Thoracic aorta (tissue), 2 donors: ENCODE data around the gene EIF2AK2. TPM values are rescaled to one million over a fixed set of nuclear protein-coding genes. Genes with fewer than 3 reads are reported as not detected.

Experiments
- ATAC-seq: fragments of 150-250 bp; one replicate; pipeline ENCODE4 v1.8.0; 2017; ENCODE audit warnings: low read depth; ENCODE audit not compliant: insufficient number of reproducible peaks, low FRiP score
- DNase-seq: peaks from one replicate; pipeline ENCODE4 v3.0.0-alpha.2; 2020; ENCODE audit warnings: low spot score
- H3K27ac ChIP-seq, 2 donors: fragments of 200-600 bp; sonication (generic); 1 replicate in 1 of 2; 2 replicates in 1 of 2; pipeline ENCODE4 v1.5.1; 2016; ENCODE audit warnings: mild to moderate bottlenecking in 2 of 2, moderate library complexity in 2 of 2
- H3K27me3 ChIP-seq: fragments of 200-600 bp; sonication (generic); replicated peaks from 2 replicates; pipeline ENCODE4 v1.6.0; 2016; ENCODE audit warnings: mild to moderate bottlenecking; ENCODE audit not compliant: insufficient read depth
- H3K36me3 ChIP-seq: fragments of 200-600 bp; sonication (generic); one replicate; pipeline ENCODE4 v1.5.1; 2016
- H3K4me1 ChIP-seq, 2 donors: fragments of 200-600 bp; sonication (generic); 1 replicate in 1 of 2; 2 replicates in 1 of 2; pipeline versions ENCODE4 v1.5.1 to v1.6.0; 2016; ENCODE audit warnings: low read depth in 2 of 2, mild to moderate bottlenecking in 1 of 2; ENCODE audit not compliant: control insufficient read depth in 1 of 2
- H3K4me3 ChIP-seq: fragments of 200-600 bp; sonication (generic); 2 replicates; pipeline ENCODE4 v1.5.1; 2016; ENCODE audit warnings: mild to moderate bottlenecking
- H3K9me3 ChIP-seq: fragments of 200-600 bp; sonication (generic); 2 replicates; pipeline ENCODE4 v1.5.1; 2016
- CTCF ChIP-seq: fragments of 200-600 bp; sonication (generic); IDR thresholded peaks from one replicate; pipeline ENCODE4 v1.5.1; 2019; ENCODE audit warnings: antibody characterized with exemption
- total RNA-seq, 2 donors: library from RNA; depleted of rRNA; stranded (reverse); fragments of >200 nt; gene quantifications; one replicate each; pipeline versions ENCODE4 v1.1.0 to v1.2.3, GENCODE V29; 2016

The EIF2AK2 gene
- total RNA-seq, 2 donors from 2014 or later, result 37.4 to 39.0 TPM

- H3K4me3 ChIP-seq, result no peak overlapping the region
- H3K27ac ChIP-seq, result no peak overlapping the region
- no peak for TF ChIP-seq CTCF
- H3K9me3 ChIP-seq, result no peaks in the 10 kb centered on the region
- ATAC-seq (no peak), DNase-seq (no peak)
- no peaks in the 10 kb centered on the region for H3K27me3 ChIP-seq
- peaks cover 38% of the 10 kb centered on the region for H3K36me3 ChIP-seq
- peaks cover 0 to 5% of the 10 kb centered on the region in 2 donors for H3K4me1 ChIP-seq
Observed at GRCh38 chr2:37090019-37090477, 66.7 kb downstream of the EIF2AK2 start.

GRCh38 chr2:37085731-37086147, 71.0 kb downstream of the EIF2AK2 start:
- no peak for DNase-seq
- Histone ChIP-seq H3K9me3 (no peaks in the 10 kb centered on the region), H3K27ac (no peak overlapping the region), H3K27me3 (no peaks in the 10 kb centered on the region), H3K4me3 (no peak overlapping the region), H3K4me1 (peaks cover 13 to 31% of the 10 kb centered on the region in 2 donors), H3K36me3 (peaks cover 16% of the 10 kb centered on the region)
- TF ChIP-seq CTCF, result no peak
- ATAC-seq, result no peak

GRCh38 chr2:37084797-37085196, 72.0 kb downstream of the EIF2AK2 start:
- peaks cover 13 to 37% of the 10 kb centered on the region in 2 donors for H3K4me1 ChIP-seq
- H3K9me3 ChIP-seq, result no peaks in the 10 kb centered on the region
- TF ChIP-seq CTCF, result no peak
- ATAC-seq (no peak), DNase-seq (no peak)
- H3K27ac ChIP-seq, result peak overlapping the region; percentile 48 to 68
- no peaks in the 10 kb centered on the region for H3K27me3 ChIP-seq
- peaks cover 13% of the 10 kb centered on the region for H3K36me3 ChIP-seq
- H3K4me3 ChIP-seq, result peak overlapping the region; percentile 74

- ATAC-seq, result peak; percentile 95
- TF ChIP-seq CTCF, result no peak
- no peaks in the 10 kb centered on the region for H3K27me3 ChIP-seq
- no peaks in the 10 kb centered on the region for H3K9me3 ChIP-seq
- peaks cover 13 to 37% of the 10 kb centered on the region in 2 donors for H3K4me1 ChIP-seq
- peaks cover 7% of the 10 kb centered on the region for H3K36me3 ChIP-seq
- peak; percentile 84 for DNase-seq
- peak within 1 kb of the TSS; percentile 74 for H3K4me3 ChIP-seq
- H3K27ac ChIP-seq, result peak within 1 kb of the TSS; percentile 61 to 68
Observed at GRCh38 chr2:37083873-37084794, 72.6 kb downstream of the EIF2AK2 start, which contains the start of the genes GPATCH11 and HEATR5B. Gene GPATCH11 (plus strand): TSS chr2:37084518. CDS start chr2:37088382, 3,864 bp downstream. Gene HEATR5B (minus strand): TSS chr2:37084372. CDS start chr2:37083414, 958 bp downstream.

- DNase-seq (no peak), ATAC-seq (no peak)
- Histone ChIP-seq H3K27me3 (no peaks in the 10 kb centered on the region), H3K27ac (no peak overlapping the region), H3K36me3 (peaks cover 3% of the 10 kb centered on the region), H3K4me3 (no peak overlapping the region), H3K4me1 (peaks cover 13 to 37% of the 10 kb centered on the region in 2 donors), H3K9me3 (no peaks in the 10 kb centered on the region)
- no peak for TF ChIP-seq CTCF
Observed at GRCh38 chr2:37080689-37081088, 76.1 kb downstream of the EIF2AK2 start.
